CD4-positive, alpha-beta T cell treated with Interleukin-4 for 4 hours (primary cell): ENCODE results near the gene ST6GALNAC4.

Source experiments
- DNase-seq: peaks from one replicate; pipeline ENCODE4 v3.0.0-alpha.2; 2020

ST6GALNAC4 gene

DNA sequence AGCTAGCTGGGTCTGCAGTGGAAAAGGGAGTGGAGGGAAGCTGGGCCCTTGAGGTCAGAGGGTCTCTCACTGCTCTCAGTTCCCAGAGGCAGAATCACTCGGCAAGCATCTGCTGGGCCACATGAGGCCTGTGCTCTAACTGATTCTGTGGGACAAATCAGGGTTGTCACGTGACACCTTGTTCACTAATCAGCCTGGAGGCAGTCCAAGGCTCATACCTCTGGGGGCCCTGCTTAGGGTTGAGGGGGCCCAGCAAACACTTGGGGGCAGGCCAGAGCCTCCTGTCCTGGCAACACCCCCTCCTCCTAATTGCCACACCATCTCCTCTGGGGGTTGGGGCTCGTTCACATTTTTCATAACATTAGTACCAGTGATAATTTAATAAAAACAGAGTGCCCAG lies 29.9 kb upstream of the ST6GALNAC4 start:
- DNase-seq = no peak

DNA sequence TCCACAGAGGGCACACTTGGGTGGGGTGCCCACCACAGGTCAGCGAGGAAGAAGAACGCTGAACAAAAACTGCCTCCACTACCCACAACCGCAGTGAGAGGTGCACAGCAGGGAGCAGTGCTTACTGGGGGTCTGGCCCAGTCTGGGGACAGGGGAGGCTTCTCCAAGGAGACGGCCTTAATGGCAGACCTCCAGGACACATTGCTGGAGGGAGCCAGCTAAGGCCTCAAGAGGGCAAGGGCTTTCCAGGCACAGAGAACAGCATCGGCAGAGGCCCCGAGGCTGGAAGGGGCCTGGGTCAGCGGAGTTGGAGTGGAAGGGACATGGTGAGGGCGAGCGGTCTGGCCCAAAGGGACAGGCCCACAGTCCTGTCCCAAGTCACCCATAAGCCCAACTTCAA lies 29.1 kb upstream of the ST6GALNAC4 start:
- DNase-seq = no peak

DNA sequence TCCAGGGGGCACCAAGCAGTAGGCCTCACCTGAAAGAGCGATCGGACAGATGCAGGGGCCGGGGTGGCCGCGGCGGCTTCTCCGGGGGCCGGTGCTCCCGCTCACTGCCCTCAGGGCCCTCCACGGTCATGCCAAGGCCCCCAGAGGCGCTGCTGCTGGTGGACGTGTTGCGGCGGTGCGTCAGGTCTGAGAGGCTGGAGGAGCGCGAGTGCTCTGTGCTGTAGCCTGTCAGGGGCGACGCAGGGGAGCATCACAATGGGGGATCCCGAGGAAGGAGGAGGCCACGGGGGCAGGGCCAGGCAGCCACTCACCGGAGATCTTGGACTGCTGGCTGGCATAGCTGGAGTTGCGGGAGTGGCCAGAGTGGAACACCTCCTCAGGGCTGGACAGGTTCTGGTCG lies 28.5 kb upstream of the ST6GALNAC4 start:
- no peak for DNase-seq

DNA sequence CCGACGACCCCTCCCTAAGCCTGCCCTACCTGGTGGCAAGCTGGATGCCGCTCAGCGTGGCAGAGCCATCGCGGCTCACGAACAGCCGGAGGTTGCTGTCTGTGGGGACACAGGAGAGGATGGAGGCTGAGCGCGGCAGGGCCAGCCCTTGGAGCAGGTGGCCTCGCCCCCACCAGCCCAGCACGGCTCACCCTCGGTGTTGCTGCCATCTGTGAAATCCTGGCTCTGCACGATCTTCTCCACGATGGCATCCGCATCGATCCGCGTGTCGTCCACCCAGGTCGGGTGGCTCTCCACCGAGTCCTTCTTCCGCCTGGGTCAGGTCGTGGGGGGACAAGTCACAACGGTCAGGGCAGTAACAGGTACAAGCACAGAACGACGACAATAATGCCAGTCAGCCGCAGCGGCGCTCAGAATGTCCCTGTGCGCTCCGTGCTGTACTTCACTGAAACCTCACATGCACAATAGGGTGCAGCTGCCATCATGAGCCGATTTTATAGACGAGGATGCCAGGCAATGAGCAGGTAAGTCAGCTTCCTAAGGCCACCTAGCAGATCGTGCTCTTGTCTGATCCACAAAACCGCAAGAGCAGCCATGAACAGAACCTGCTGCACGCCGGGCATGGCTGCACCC lies 27.9 kb upstream of the ST6GALNAC4 start:
- DNase-seq = no peak

DNA sequence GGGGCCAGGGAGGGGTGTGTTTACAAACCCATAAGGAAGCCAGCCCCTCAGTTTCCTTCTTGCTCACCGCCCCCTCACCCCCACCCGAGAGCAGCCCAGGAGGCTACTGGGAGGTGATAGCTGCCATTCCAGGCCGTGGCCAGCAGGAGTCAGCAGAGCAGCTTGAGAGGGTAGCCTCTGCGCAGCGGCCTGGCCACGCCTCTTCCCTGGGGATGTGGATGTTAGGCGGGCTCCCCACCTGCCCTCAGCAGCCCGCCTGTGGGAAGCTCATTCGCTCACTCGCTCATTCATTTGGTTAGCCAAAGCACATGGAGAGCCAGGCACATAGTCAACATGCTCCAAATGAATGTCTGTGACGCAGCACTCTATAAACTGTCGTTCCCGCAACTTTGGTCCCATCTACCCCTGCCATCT lies 26.9 kb upstream of the ST6GALNAC4 start:
- peak; percentile 66 for DNase-seq

DNA sequence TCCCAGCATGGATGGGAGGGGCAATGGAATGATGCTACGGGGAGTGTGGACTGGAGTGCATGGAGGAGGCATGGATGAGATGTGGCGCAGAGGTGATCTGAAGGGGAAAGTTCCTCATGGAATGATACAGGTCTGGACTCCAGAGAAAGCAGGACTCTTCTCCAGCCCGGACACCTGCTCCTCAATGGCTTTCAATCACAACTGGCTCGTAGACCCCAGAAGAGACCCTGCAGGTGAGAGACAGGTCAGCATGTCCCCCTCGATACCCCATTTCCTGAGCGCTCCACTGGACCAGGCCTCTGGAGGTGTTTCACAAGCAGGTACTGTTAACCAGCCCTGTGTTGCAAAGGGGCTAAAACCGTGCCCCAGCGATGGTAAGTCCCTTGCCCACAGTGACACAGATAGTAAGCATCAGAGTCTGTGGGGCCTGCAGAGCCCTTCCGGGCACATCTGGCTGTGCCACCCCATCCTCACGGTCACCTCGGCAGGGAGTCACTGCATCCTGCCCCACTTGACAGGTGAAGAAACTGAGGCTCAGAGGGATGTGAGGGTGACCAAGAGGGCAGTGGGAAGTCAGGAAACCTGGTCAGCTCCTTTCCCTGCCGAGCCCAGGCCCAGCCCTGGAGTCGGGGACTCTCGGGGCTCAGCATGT lies 26.3 kb upstream of the ST6GALNAC4 start:
- DNase-seq = no peak

DNA sequence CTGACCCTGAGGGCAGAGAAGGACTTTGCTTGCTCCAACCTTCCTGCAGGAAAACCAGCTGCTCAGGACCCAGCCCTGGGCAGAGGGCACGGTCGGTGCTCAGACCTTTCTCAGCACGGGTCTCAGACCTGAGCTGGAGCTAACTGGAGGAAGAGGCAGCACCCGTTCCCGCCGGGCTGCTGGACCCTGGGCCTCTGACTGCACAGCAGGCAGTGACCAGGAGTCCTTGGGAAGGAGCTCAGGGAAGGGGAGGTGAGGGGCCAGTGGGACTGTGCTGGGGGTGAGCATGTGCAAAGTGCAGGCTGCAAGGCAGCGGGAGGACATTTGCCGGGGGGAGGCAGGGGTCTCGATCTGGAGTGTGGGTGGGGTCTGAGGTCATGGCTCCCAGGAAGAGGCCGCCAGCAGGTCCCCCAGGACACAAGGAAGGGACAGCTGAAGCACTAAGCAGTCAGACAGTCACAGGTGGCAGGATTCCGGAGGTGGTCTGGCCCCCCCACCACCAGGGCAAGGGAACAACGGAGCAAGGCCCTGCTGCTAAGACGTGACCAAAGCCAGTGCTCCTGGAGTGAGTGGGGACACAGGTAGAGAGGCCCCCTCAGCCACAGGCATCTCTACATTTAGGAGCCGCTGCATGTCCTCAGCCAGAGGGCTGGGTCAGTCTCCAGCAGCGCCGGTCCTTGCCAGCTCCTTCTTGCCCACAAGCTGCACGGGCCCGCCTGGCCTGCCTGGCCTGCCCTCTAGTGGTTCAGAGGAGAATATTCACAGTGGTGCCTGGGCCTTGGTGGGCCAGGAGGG lies 25.6 kb upstream of the ST6GALNAC4 start:
- DNase-seq = peak; percentile 39

DNA sequence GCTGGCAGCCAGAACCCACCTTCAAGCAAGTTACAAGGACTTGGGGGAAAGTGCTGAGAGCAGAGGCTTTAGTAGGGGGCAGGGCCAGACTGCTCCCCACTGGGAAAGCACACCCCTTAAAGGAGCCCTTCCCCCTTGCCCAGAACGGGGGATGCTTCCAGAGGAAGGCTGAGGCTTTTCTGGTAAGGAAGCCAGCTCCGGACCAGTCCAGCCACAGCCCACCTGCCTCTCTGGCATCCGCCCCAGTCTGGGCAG lies 25.0 kb upstream of the ST6GALNAC4 start:
- no peak for DNase-seq

DNA sequence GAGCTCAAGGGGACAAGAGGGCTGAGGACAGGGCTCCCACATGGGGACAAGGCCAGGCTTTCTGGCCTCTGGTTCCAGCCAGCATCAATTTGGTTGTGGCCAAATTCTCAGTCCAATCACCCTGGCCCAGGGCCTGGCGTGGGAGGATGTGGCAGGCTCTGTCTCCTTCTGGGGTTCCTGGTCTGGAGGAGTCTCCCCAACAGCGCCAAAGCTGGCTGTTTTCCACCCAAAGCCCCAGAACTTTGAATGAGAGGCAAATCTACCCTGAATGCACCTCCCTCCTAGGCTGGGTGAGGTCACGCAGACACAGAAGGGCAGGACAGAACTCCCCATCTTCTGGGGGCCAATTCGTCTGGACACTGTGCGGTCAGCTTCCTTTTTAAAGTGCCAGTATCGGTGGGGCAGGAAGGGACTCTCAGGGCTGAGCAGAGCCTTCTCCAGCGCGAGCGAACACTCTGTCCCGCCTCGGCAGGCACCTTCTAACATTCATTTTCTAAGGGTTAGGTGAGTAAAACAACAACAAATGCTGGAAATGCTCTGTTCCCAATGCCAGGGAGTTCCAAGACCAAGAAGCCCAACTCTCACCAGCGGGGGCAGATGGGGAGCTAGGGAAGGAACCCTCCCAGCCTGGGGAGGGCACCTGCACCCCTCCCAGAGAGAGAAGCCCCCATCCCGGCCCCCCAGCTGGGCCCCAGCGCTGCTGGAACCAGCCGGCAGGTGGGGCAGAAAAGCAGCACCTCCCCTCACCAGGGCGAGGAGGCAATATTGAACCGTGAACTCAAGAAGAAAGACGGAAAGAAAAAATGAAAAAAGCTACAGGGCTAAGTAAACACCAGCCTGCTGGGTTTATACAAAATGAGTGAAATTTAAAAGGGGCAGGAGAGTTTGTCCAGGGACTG lies 24.5 kb upstream of the ST6GALNAC4 start:
- DNase-seq = no peak

DNA sequence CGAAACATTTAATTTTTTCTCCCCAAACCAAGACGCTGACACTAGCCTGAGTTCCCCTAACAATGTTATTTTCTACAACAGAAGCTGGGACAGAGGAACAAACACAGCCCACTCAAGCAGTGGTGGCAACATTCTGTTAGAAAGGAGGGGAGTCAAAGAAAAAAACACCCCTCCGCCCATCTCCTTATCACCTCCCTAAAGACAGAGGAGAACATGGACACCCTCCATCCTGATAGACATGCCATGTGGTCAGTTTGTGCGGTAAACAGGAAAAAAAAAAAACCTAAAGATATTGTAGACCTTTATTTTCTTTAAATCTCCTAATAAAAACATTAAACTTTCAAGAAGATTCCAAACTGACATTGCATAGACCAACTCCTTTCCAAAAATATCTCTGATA lies 23.8 kb upstream of the ST6GALNAC4 start:
- DNase-seq = no peak

DNA sequence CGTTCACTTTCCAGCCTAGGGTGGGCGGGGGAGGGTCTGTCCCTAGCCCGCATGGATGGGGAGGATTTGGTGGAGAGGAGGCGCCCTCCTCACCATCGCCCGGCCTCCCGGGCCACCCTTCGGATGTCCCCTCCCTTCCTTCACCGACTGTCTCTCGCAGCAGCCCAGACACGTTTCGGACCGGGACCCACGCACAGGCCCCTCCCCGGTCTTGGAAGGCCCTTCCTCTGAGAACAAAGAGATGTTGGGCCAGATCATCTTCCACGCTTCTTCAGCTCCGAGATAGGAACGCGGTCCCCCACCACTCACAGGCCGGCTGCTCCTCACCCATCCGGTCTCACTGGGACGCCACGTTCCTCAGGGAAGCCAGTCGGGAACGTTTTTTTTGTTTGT lies 21.5 kb upstream of the ST6GALNAC4 start:
- no peak for DNase-seq

DNA sequence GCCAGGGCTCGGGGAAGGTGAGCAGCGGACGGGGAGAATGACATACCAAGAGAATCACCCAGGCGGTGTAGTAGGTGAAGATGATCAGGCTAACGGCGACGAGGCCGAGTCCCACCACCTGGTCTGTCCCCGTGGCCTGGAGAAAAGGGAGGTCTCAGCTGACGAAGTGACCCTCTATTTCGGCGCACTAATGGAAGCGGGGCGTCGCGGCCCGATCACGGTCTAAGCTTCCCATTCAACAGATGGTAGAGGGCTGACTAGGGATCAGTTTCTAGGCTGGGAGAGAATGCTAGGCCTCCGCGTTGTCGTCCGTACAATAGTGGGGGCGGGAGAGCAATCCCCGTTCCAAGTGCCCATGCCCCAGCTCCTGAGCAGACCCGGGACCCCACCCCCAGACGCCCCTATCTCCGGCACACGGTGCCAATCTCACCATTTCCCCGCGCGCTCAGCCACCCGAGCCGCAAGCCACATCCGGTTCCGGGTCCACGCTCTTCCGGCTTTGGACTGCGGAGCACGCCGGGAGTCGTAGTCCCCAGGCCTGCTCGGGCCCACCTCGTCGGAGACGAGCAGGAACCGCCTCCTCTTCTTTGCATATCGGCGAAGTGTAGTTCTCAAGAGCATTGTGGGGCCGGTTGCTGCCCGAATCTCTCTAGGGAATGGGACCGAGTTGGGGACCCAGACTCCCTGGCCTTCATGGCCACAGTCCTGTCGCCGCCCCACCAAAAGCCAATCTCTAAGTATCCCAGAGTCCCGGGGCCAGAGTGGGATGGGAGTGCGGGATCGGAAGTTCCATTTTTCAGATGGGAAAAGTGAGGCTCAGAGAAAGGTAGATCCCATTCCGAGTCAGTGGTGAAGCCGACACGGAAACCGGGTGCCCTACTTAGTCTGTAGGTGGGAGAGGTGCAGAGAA lies 20.8 kb upstream of the ST6GALNAC4 start, which contains the start of gene DPM2:
Gene DPM2 (minus strand): TSS at position 467 of the 910 bp plus-strand sequence. CDS start 34 bp downstream, at position 433.
- DNase-seq = peak; percentile 84

DNA sequence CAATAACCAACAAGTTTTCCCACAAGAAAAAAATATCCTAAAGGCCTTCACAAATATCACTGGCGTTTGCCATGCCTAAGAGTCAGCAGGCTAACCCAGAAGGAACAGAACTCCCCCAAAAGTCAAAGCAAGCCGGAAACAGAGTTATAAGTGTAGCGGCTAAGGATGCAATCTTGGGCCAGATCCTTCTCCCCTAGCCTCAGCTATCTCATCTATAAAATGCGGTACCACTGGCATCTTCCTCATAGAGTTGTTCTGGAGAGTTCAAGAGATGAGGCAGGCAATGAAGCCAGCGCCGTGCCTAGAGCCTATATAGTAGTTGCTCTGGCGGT lies 20.2 kb upstream of the ST6GALNAC4 start:
- DNase-seq = no peak

DNA sequence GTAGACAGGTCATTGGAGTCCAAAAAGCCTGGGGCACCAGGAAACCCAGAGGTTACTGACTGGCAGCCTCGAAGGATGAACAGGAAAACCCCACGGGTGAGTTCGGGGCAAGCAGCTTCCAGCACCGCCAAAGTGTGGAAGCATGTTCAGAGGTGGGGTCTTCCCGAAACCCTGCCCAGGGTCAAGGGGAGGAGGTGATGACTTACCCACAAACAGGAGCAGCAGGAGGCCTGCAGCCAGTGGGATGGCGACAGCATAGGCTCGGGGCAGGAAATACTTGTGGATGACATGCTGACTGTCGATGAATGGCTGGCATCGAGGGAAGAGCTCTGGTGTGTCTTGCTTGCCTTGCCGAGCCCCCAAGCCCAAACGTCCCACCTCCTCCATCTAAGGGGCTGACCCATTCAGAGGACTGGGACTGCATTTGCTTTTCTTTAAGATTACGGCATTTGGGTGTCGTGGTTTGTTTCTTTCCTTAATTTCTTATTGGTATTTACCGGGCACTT lies 19.6 kb upstream of the ST6GALNAC4 start:
- no peak for DNase-seq

DNA sequence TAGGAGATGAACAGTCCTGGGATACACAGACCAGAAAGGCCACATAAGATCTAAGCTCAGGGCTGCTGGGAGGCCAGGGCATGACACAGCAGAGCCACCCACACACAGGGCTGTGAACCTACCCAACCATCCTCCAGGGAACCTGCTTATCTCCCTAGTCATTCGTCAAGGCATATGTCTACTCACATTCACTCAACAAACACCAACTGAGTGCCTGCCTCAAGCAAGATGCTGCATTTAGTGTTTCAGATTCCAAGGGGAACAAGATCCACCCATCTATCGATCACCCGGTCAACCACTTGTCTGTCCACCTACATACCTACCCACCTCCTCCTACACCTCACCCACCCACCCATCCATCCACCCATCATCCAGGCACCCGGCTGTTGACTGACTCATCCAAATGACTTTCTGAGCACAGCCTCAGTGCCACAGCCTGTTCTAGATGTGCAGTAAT lies 19.0 kb upstream of the ST6GALNAC4 start:
- DNase-seq = no peak

DNA sequence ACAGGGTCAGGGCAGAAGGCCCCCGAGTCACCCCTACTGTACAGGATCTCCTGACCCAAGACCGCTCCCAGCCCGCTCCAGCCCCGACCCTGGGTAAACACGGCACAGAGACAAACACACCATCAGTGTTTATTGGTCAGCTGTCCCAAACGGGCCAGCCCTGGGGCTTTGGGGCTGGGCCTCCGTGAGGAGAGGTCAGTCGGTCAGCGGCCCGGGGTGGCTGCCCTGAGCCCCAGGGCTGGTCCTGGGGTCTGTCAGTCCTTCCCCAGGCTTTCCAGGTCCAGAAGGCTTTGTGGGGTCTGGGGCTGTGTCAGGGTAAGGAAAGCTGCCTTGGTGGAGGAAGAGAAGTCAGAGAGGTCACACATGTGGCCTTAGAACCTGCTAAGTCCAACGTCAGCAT lies 18.1 kb upstream of the ST6GALNAC4 start:
- DNase-seq = no peak

DNA sequence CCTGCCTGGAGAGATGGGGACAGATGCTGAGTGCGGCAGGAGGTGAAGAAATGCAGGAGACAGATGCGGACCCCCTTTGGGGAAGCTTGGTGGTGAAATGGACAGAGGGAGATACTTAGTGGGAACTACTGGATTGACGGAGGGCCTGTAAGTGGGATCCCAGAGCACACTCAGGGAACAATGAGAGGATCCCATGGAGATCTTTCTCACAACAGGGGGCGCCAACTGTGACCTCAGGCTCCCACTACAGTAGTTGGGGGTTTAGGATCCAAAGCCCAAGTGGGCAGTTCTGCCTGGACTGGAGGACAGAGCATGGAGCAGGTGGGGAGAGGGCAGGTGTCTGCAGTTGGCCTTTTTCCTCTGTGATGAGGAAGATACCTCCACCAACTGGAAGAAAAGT lies 17.4 kb upstream of the ST6GALNAC4 start:
- no peak for DNase-seq

DNA sequence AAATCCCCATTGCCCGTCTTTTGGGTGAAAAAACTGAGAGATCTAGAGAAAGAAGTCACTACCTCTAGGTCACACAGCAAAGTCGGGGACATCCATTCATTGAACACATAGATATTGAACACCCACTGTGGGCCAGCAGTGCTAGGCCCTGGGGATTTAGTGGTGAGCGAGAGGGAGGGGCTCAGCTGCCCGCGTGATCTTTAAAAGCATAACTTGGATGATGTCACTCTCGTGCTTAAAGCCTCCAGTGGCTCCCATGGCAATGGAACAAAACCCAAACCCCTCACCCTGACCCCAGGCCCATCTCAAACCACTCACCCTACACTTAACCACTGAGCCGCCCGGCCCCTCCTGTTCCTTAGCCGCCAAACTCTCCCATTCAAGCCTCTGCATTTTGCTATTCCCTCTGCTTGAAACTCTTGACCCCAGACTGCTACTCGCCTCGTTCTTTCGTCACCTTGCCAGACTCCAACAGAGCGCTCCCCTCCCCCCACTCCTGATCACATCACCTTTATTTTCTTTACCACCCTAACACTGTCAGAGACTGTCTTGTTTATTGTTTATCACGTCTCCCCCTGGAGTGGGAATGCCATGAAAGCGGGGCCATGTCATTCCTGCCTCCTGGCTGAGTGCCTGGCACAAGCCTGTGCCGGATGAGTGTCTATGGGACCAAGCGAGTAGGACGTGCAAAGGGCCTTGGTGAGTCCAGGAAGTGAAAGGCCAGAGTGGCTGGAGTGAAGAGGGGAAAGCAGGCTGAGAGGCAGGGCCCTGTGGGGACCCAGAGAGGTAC lies 14.4 kb upstream of the ST6GALNAC4 start:
- DNase-seq = no peak

DNA sequence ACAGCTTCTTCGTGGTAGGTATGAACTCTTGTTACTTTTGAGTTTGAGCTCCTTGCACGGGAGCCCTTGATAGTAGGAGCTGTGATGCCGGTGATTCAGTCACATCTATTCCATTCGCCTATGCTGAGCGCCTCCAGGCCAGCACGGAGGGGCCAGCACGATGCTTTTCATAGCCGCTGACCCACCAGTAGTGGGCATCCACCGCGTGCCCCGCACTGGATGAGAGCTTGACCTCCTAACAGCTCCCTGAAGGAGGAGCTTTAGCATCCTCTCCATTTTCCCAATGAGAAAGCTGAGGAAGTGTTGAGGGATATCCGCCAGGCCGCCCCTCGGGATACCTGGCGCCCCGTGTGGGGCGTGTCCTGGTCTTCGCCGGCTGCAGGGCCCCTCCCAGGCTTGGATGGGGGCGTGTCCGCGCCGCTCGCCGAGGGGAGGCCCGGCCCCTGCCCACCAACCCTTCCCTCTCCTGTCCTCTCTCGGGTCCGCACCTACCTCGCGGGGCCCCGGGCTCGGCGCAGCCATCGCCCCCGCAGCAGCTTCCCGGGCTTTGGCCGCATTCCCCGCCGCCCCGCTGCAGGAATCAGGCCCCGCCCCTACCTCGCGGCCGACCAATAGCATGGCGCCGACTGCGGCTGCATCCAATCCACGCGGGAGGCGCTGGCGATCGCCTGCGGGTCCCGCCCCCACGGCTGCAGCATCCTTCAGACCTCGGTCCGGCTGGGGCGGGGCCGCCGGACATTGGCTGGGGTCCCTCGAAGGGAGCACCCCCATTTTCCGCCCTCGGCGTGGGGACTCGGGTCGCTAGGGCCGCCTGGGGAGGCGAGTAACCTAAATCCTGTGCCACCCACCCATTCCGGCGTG lies 13.6 kb upstream of the ST6GALNAC4 start, which contains the start of gene PIP5KL1:
Gene PIP5KL1 (minus strand): TSS at position 547 of the 861 bp plus-strand sequence. CDS start 25 bp downstream, at position 522.
- DNase-seq = peak; percentile 50

DNA sequence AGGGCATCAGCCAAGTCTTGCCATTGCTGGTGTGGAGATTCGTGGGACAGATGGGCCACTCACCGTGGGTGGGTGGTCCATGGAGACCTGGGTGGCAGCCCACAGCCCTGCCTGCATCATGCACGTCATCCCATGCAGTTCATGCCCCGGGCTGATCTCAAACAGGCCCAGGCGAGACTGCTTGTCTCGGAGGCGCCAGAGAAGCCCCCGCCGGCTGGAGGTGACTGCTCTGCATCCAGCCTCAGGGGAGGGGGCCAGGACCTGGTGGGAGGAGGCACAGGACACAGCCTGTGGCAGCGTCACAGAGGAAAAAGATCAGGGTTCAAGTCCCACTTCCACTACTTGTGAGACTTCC lies 12.8 kb upstream of the ST6GALNAC4 start:
- DNase-seq = no peak
